HepG2 (cell line): ENCODE measurements around the gene COA7. TPM values are rescaled to one million over a fixed set of nuclear protein-coding genes. Genes with fewer than 3 reads are reported as not detected.

Source experiments
- ATAC-seq: fragments of 200-7000 bp; cut with Tn5 transposase; 3 replicates; pipeline ENCODE4 v1.9.1; 2020; ENCODE audit warnings: mild to moderate bottlenecking, moderate library complexity
- BruUV-seq: library from RNA; stranded (reverse); fragments of 400-500 nt; replicated peaks from 2 replicates; lab custom pipeline; 2021; lab: Mats Ljungman, UMichigan
- CTCF ChIA-PET: fragments of 300-600 bp; formaldehyde crosslinking; extraction: SDS; loops from one replicate; lab custom pipeline; 2021; ENCODE audit warnings: low total read pairs, inconsistent platforms, low intra/inter-chr PET ratio; lab: Yijun Ruan, JAX
- POLR2A ChIA-PET: fragments of 350-600 bp; sonication (Branson Sonifier 250); formaldehyde crosslinking; loops from one replicate; lab custom pipeline; 2020; ENCODE audit warnings: antibody characterized with exemption, inconsistent platforms; lab: Yijun Ruan, JAX
- DNase-seq: peaks from one replicate; pipeline ENCODE4 v3.0.0-alpha.2; 2015; ENCODE audit warnings: low spot score
- FAIRE-seq: peaks from 3 replicates; lab custom pipeline; 2011; peaks lifted over from hg19 to GRCh38; lab: Jason Lieb, UNC
- H2AFZ ChIP-seq: one replicate; pipeline ENCODE4 v1.6.1; 2011; ENCODE audit warnings: low read length, inconsistent platforms
- H3K27ac ChIP-seq: fragments of 300-600 bp; 3 replicates; pipeline ENCODE4 v1.8.0; 2011; ENCODE audit warnings: mixed run types, mild to moderate bottlenecking, mixed read lengths, low read length, inconsistent platforms; ENCODE audit not compliant: insufficient read depth; ENCODE audit errors: extremely low read length
- H3K27me3 ChIP-seq, 2 experiments: fragments of 200-600 bp in 1 of 2; 2 replicates in 1 of 2; 3 replicates in 1 of 2; pipeline versions ENCODE4 v1.6.0 to v1.8.0; 2011; ENCODE audit warnings: low read length in 2 of 2, mild to moderate bottlenecking in 2 of 2, moderate library complexity in 2 of 2, inconsistent platforms in 1 of 2; ENCODE audit not compliant: insufficient read depth in 2 of 2, control insufficient read depth in 1 of 2
- H3K36me3 ChIP-seq, 2 experiments: fragments of 200-600 bp in 1 of 2; replicated peaks in 1 of 2; 2 replicates in 1 of 2; 3 replicates in 1 of 2; pipeline versions ENCODE4 v1.5.1 to v1.8.0; 2011; ENCODE audit warnings: low read length in 2 of 2, inconsistent platforms in 1 of 2; ENCODE audit not compliant: insufficient read depth in 2 of 2, control insufficient read depth in 1 of 2
- H3K4me1 ChIP-seq: 2 replicates; pipeline ENCODE4 v1.5.1; 2012; ENCODE audit warnings: low read length, inconsistent platforms; ENCODE audit not compliant: insufficient read depth
- H3K4me2 ChIP-seq: 2 replicates; pipeline ENCODE4 v1.6.0; 2011; ENCODE audit warnings: low read depth, low read length, inconsistent platforms
- H3K4me3 ChIP-seq, 3 experiments: fragments of 200-600 bp in 1 of 3; sonication (generic), shearing (Covaris generic) in 1 of 3; replicated peaks in 1 of 3; 2 replicates each; pipeline ENCODE4 v1.5.1; 2011 to 2016; ENCODE audit warnings: low read length in 3 of 3, inconsistent platforms in 2 of 3, low read depth in 2 of 3, mild to moderate bottlenecking in 2 of 3, control low read depth in 1 of 3, mixed read lengths in 1 of 3; ENCODE audit not compliant: insufficient read depth in 1 of 3
- H3K79me2 ChIP-seq: one replicate; pipeline ENCODE4 v1.6.1; 2011; ENCODE audit warnings: low read length, inconsistent platforms; ENCODE audit not compliant: insufficient read depth
- H3K9ac ChIP-seq: 2 replicates; pipeline ENCODE4 v1.6.0; 2011; ENCODE audit warnings: mild to moderate bottlenecking, low read depth, low read length, inconsistent platforms; ENCODE audit not compliant: insufficient read depth
- H3K9me3 ChIP-seq: 2 replicates; pipeline ENCODE4 v1.5.1; 2012; ENCODE audit warnings: mild to moderate bottlenecking, low read length
- H4K20me1 ChIP-seq: 2 replicates; pipeline ENCODE4 v1.6.0; 2011; ENCODE audit warnings: inconsistent platforms, mild to moderate bottlenecking, low read length, moderate library complexity; ENCODE audit not compliant: insufficient read depth
- DBP ChIP-seq: sonication (generic); formaldehyde crosslinking; IDR thresholded peaks from 2 replicates; pipeline ENCODE4 v1.4.0; 2020; ENCODE audit warnings: missing genetic modification reagents; ENCODE audit errors: not compliant biosample characterization
- NFE2L1 ChIP-seq: sonication (generic); formaldehyde crosslinking; IDR thresholded peaks from 2 replicates; pipeline ENCODE4 v1.4.0; 2020; ENCODE audit warnings: missing genetic modification reagents, mild to moderate bottlenecking, borderline replicate concordance
- RBAK ChIP-seq: sonication (generic); formaldehyde crosslinking; IDR thresholded peaks from 2 replicates; pipeline ENCODE4 v1.5.1; 2020; ENCODE audit warnings: mild to moderate bottlenecking, missing genetic modification reagents
- SATB2 ChIP-seq: sonication (generic); formaldehyde crosslinking; IDR thresholded peaks from 2 replicates; pipeline ENCODE4 v1.5.0; 2020; ENCODE audit warnings: missing genetic modification reagents
- SMAD9 ChIP-seq: sonication (generic); formaldehyde crosslinking; IDR thresholded peaks from 2 replicates; pipeline ENCODE4 v1.5.1; 2020; ENCODE audit warnings: mild to moderate bottlenecking, missing genetic modification reagents
- TAF15 ChIP-seq: fragments of 200-400 bp; formaldehyde crosslinking; IDR thresholded peaks from one replicate; pipeline ENCODE4 v1.6.1; 2018; ENCODE audit warnings: mild to moderate bottlenecking, low read depth, low read length; ENCODE audit not compliant: poor library complexity, severe bottlenecking
- TCF7L2 ChIP-seq: IDR thresholded peaks from 2 replicates; pipeline ENCODE4 v1.6.1; 2011; ENCODE audit warnings: mild to moderate bottlenecking, low read depth, low read length, moderate library complexity
- ZNF317 ChIP-seq: sonication (generic); formaldehyde crosslinking; IDR thresholded peaks from 2 replicates; pipeline ENCODE4 v1.5.0; 2020; ENCODE audit warnings: mild to moderate bottlenecking, missing genetic modification reagents
- ZNF550 ChIP-seq: sonication (generic); formaldehyde crosslinking; IDR thresholded peaks from 2 replicates; pipeline ENCODE4 v1.4.0; 2020; ENCODE audit warnings: mild to moderate bottlenecking, missing genetic modification reagents, borderline replicate concordance
- ZNF589 ChIP-seq: sonication (generic); formaldehyde crosslinking; conservative IDR thresholded peaks from 2 replicates; pipeline ENCODE4 v1.8.0; 2022; ENCODE audit warnings: mild to moderate bottlenecking, moderate library complexity, missing genetic modification reagents
- WGBS: methylation state at CpG from one replicate; pipeline ENCODE4 v1.1.6; 2017; ENCODE audit warnings: low lambda C conversion rate; 5-methylcytosine and 5-hydroxymethylcytosine counted together
- in situ Hi-C: cut with HindIII; loops from 2 replicates; pipeline ENCODE4 v1.10.0; 2017; ENCODE audit warnings: low pct_unique_long_range_greater_than_20kb; ENCODE audit not compliant: extremely low pct_ligation_motif_present
- intact Hi-C: fragments of 100-400 bp; cut with micrococcal nuclease; formaldehyde crosslinking; loops from one replicate; pipeline ENCODE4 v1.10.0; 2022; ENCODE audit not compliant: unreplicated experiment
- polyA plus RNA-seq, 8 experiments: library from polyadenylated mRNA; depleted of rRNA in 3 of 8; stranded (reverse) in 7 of 8; unstranded in 1 of 8; fragments of >200 nt; fragmentation: Illumina TruSeq in 4 of 8; extraction: Trizol in 4 of 8; gene quantifications; 2 replicates each; pipeline versions ENCODE4 v1.2.1 to v1.2.3, GENCODE V29; 2011 to 2016; ENCODE audit warnings: low read depth in 4 of 8, missing spikeins in 1 of 8, mixed read lengths in 1 of 8; ENCODE audit not compliant: insufficient read depth in 1 of 8
- total RNA-seq, 5 experiments: library from RNA; depleted of rRNA; stranded (reverse); fragments of >200 nt; fragmentation: Illumina TruSeq; extraction: Trizol; gene quantifications; 2 replicates each; pipeline ENCODE4 v1.2.3, GENCODE V29; 2016; ENCODE audit warnings: low read depth in 1 of 5

COA7 gene
- total and polyA plus RNA-seq, 2 of the 13 experiments (the other 11 are each of a cell fraction or from before 2014, with no cell fraction given): 12.3 to 30.4 TPM

GRCh38 chr1:52641307-52641706, 56.8 kb downstream of the COA7 start:
- POLR2A ChIA-PET: no interaction called here
- Histone ChIP-seq H3K9ac (no peak overlapping the region), H4K20me1 (no peaks in the 10 kb centered on the region), H2AFZ (no peak overlapping the region), H3K4me1 (peaks cover 27% of the 10 kb centered on the region), H3K4me3 (no peak overlapping the region), H3K79me2 (no peaks in the 10 kb centered on the region), H3K27ac (no peak overlapping the region), H3K27me3 (no peaks in the 10 kb centered on the region; a peak in 1 of 5 replicates), H3K4me2 (no peak overlapping the region), H3K36me3 (no peaks in the 10 kb centered on the region), H3K9me3 (no peaks in the 10 kb centered on the region)
- ATAC-seq (no peak), FAIRE-seq (no peak), DNase-seq (no peak)
- WGBS: 36% methylated on average over 4 of the region's 4 CpGs
- CTCF ChIA-PET: no interaction called here
- in situ Hi-C loops (no loop called here), intact Hi-C loops (no loop called here)
- BruUV-seq: no TSS peak
- TF ChIP-seq SMAD9 (CRISPR knock-in tag) (no peak), RBAK (no peak), TAF15 (no peak), ZNF317 (no peak), TCF7L2 (no peak), ZNF589 (CRISPR knock-in tag) (no peak), DBP (no peak), SATB2 (CRISPR knock-in tag) (no peak), NFE2L1 (CRISPR knock-in tag) (no peak), ZNF550 (CRISPR knock-in tag) (no peak)
